H1 (cell line): Measurements from ENCODE around the gene PAWR. TPM values are rescaled to one million over a fixed set of nuclear protein-coding genes. Genes with fewer than 3 reads are reported as not detected.
A peak's percentile ranks its signal among the peaks of the same experiment; 100 is the strongest.

Experiments used
- CTCF ChIP-seq, 3 experiments: IDR thresholded peaks; 1 replicate in 2 of 3; 2 replicates in 1 of 3; pipeline versions ENCODE4 v1.5.1 to v1.6.1; 2011; ENCODE audit warnings: low read length in 3 of 3, mild to moderate bottlenecking in 3 of 3, inconsistent platforms in 2 of 3, low read depth in 1 of 3, moderate library complexity in 1 of 3; ENCODE audit not compliant: insufficient read depth in 1 of 3; ENCODE audit errors: control extremely low read depth in 1 of 3
- RXRA ChIP-seq: IDR thresholded peaks from 2 replicates; pipeline ENCODE4 v1.6.1; 2011; ENCODE audit warnings: low read depth, mild to moderate bottlenecking, low read length, moderate library complexity; ENCODE audit not compliant: insufficient read depth
- SIN3A ChIP-seq, 2 experiments: IDR thresholded peaks in 1 of 2; conservative IDR thresholded peaks in 1 of 2; 2 replicates each; pipeline ENCODE4 v1.6.1; 2011 to 2012; ENCODE audit warnings: low read length in 2 of 2, improper control_type of control experiment in 1 of 2, low read depth in 1 of 2, mild to moderate bottlenecking in 1 of 2
- SIX5 ChIP-seq: IDR thresholded peaks from 2 replicates; pipeline ENCODE4 v1.6.1; 2011; ENCODE audit warnings: mild to moderate bottlenecking, low read depth, low read length
- YY1 ChIP-seq: IDR thresholded peaks from 2 replicates; pipeline ENCODE4 v1.6.1; 2011; ENCODE audit warnings: low read depth, mild to moderate bottlenecking, low read length
- polyA plus RNA-seq, 7 experiments: library from polyadenylated mRNA; depleted of rRNA in 3 of 7; stranded (reverse) in 5 of 7; unstranded in 2 of 7; fragments of >200 nt in 5 of 7; fragments of 200-250 nt in 2 of 7; gene quantifications; 1 replicate in 5 of 7; 2 replicates in 1 of 7; 4 replicates in 1 of 7; pipeline versions ENCODE4 v1.2.1 to v1.2.3, GENCODE V29; 2011 to 2013; ENCODE audit warnings: missing spikeins in 2 of 7, mixed read lengths in 2 of 7
- total RNA-seq: library from RNA; stranded (reverse); fragmentation: NEBNext Ultra II Directional; extraction: Animal tissue kit (Norgen Biotek cat#: 25700); gene quantifications from 2 replicates; pipeline ENCODE4 v1.2.1, GENCODE V29; 2021

The PAWR gene
- total and polyA plus RNA-seq, 2 of the 8 experiments (the other 6 are each of a cell fraction or from before 2014, with no cell fraction given), result 28.3 to 327 TPM

- TF ChIP-seq CTCF (IDR thresholded peaks at IDR 0.05; ENCODE audit: control extremely low read depth in 1 of 3, insufficient read depth in 1 of 3, low read depth in 1 of 3, low read length in 3 of 3) (0 out of 4 replicates have a peak, but pooled peaks of 1 of the 3 experiments have one; percentile 3), YY1 (no peak), SIN3A (conservative IDR thresholded peaks at IDR 0.05 in 1 of 2, IDR thresholded peaks at IDR 0.05 in 1 of 2; ENCODE audit: low read depth in 1 of 2, low read length in 2 of 2) (no peak), SIX5 (no peak), RXRA (no peak)
Observed at GRCh38 chr12:79597910-79598309, 92.9 kb downstream of the PAWR start (continued).
